ENCODE results near the gene GART. TPM values are rescaled to one million over a fixed set of nuclear protein-coding genes. Genes with fewer than 3 reads are reported as not detected.

GART gene
- total RNA-seq, 1 donor from 2014 or later, result 88.7 TPM

- no peak for DNase-seq
Observed at GRCh38 chr21:33461538-33462250, 80.2 kb downstream of the GART start.

GRCh38 chr21:33458861-33459260 is 83.1 kb downstream of the GART start:
- no peak for DNase-seq

DNA sequence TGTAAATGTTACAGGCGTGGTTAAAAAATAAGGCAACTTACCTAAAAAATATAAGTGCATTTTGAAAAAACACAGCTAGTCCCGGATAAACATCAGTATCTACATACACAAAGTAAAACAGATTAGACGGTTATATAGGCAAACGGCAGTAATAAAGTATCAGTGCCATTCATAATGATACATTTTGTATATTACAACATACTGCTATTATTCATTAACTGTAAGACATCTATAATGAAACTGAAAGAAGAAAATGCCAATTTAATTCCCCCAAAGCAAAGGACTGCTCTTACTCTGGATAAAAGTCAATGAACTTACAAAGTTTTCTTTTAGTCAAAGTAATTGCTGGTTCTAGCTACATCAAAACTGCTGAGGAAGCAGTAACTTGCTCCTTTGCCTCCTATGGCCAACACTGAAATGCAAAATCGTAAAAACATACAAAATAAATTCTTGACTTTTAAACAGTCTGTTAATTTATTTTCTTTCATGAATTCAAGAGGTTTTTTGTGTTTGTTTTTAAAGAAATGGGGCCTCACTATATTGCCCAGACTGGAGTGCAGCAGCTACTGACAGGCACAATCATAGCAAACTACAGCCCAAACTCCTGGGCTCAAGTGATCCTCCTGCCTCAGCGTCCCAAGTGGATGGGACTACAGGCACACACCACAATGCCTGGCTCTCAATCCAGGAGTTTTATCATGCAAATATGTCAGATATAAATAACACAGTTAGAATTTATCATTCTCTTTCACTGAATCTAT is 86.1 kb downstream of the GART start:
- DNase-seq, result no peak

Other genes starting within 250 kb of the GART start
- gene IFNAR1, start 217.1 kb downstream of the GART start, total RNA-seq, result 49.9 TPM
- gene IFNGR2, start 138.7 kb downstream of the GART start, total RNA-seq, result 57.1 TPM
- 54.1 TPM for gene TMEM50B, start 62.1 kb downstream of the GART start, total RNA-seq
- gene DNAJC28, start 50.4 kb downstream of the GART start, total RNA-seq, result 6.4 TPM
- 119 TPM for gene SON, start 921 bp upstream of the GART start, total RNA-seq
- gene DONSON, start 46.6 kb upstream of the GART start, total RNA-seq, result 21.7 TPM
- 73.2 TPM for gene CRYZL1, start 99.6 kb upstream of the GART start, total RNA-seq
- gene ITSN1, start 100.4 kb upstream of the GART start, total RNA-seq, result 77.8 TPM